SK-N-SH treated with all-trans-retinoic acid at 6 μM for 48 hours (cell line): Measurements from ENCODE around the gene VMAC.

Experiments used
- ATAC-seq: fragments of 200-7000 bp; cut with Tn5 transposase; 3 replicates; pipeline ENCODE4 v1.9.1; 2020; ENCODE audit warnings: mild to moderate bottlenecking, moderate library complexity
- BACH2 ChIP-seq: fragments of 250-450 bp; sonication (Bioruptor Pico); IDR thresholded peaks from 2 replicates; pipeline ENCODE4 v1.9.0; 2021; ENCODE audit warnings: mild to moderate bottlenecking, borderline replicate concordance
- CSDC2 ChIP-seq: fragments of 250-450 bp; sonication (Bioruptor Pico); IDR thresholded peaks from 2 replicates; pipeline ENCODE4 v1.5.0; 2020; ENCODE audit warnings: mild to moderate bottlenecking, moderate library complexity
- ESRRG ChIP-seq: fragments of 250-450 bp; sonication (Bioruptor Pico); IDR thresholded peaks from 2 replicates; pipeline ENCODE4 v1.6.1; 2021; ENCODE audit warnings: mild to moderate bottlenecking
- ISL1 ChIP-seq: fragments of 250-450 bp; sonication (Bioruptor Pico); IDR thresholded peaks from 2 replicates; pipeline ENCODE4 v2.1.2; 2022; ENCODE audit warnings: mild to moderate bottlenecking, moderate library complexity
- RARB ChIP-seq: fragments of 250-450 bp; sonication (Bioruptor Pico); IDR thresholded peaks from 2 replicates; pipeline ENCODE4 v1.8.0; 2021; ENCODE audit warnings: mild to moderate bottlenecking, moderate library complexity
- SNAI2 ChIP-seq: fragments of 250-450 bp; sonication (Bioruptor Pico); IDR thresholded peaks from 2 replicates; pipeline ENCODE4 v1.5.0; 2020; ENCODE audit warnings: mild to moderate bottlenecking, moderate library complexity
- TCF4 ChIP-seq: fragments of 250-450 bp; sonication (Bioruptor Pico); IDR thresholded peaks from 2 replicates; pipeline ENCODE4 v1.8.0; 2021; ENCODE audit warnings: mild to moderate bottlenecking, moderate library complexity, borderline replicate concordance
- TOX ChIP-seq: fragments of 250-450 bp; sonication (Bioruptor Pico); IDR thresholded peaks from 2 replicates; pipeline ENCODE4 v1.8.0; 2021; ENCODE audit warnings: mild to moderate bottlenecking, moderate library complexity, borderline replicate concordance
- ZC3H10 ChIP-seq: fragments of 250-450 bp; sonication (Bioruptor Pico); IDR thresholded peaks from 2 replicates; pipeline ENCODE4 v1.5.1; 2021; ENCODE audit warnings: mild to moderate bottlenecking, moderate library complexity
- ZFP3 ChIP-seq: fragments of 250-450 bp; sonication (Bioruptor Pico); IDR thresholded peaks from 2 replicates; pipeline ENCODE4 v1.5.0; 2020; ENCODE audit warnings: mild to moderate bottlenecking, moderate library complexity
- ZFP30 ChIP-seq: fragments of 450-650 bp; formaldehyde crosslinking; IDR thresholded peaks from 2 replicates; pipeline ENCODE4 v1.5.0; 2022; ENCODE audit warnings: mild to moderate bottlenecking, moderate library complexity
- ZNF565 ChIP-seq: fragments of 450-650 bp; formaldehyde crosslinking; conservative IDR thresholded peaks from 2 replicates; pipeline ENCODE4 v1.5.0; 2020; ENCODE audit warnings: low read depth, mild to moderate bottlenecking, moderate library complexity
- ZNF70 ChIP-seq: fragments of 450-650 bp; formaldehyde crosslinking; IDR thresholded peaks from 2 replicates; pipeline ENCODE4 v1.5.0; 2020; ENCODE audit warnings: mild to moderate bottlenecking, moderate library complexity
- ZNF8 ChIP-seq: fragments of 450-650 bp; formaldehyde crosslinking; IDR thresholded peaks from 2 replicates; pipeline ENCODE4 v1.5.0; 2020; ENCODE audit warnings: mild to moderate bottlenecking, moderate library complexity
- TF ChIP-seq, protein P1 (sequence below): fragments of 250-450 bp; sonication (Bioruptor Pico); IDR thresholded peaks from 2 replicates; pipeline ENCODE4 v1.5.1; 2020; ENCODE audit warnings: low read depth, mild to moderate bottlenecking, moderate library complexity
- TF ChIP-seq, protein P2 (sequence below): fragments of 250-450 bp; sonication (Bioruptor Pico); IDR thresholded peaks from 2 replicates; pipeline ENCODE4 v1.5.0; 2020; ENCODE audit warnings: mild to moderate bottlenecking, moderate library complexity
- TF ChIP-seq, protein P3 (sequence below): fragments of 250-450 bp; sonication (Bioruptor Pico); IDR thresholded peaks from 2 replicates; pipeline ENCODE4 v1.8.0; 2020; ENCODE audit warnings: mild to moderate bottlenecking, moderate library complexity, borderline replicate concordance
- TF ChIP-seq, protein P4 (sequence below): fragments of 250-450 bp; sonication (Bioruptor Pico); IDR thresholded peaks from 2 replicates; pipeline ENCODE4 v1.5.1; 2021; ENCODE audit warnings: mild to moderate bottlenecking, moderate library complexity

VMAC gene

DNA sequence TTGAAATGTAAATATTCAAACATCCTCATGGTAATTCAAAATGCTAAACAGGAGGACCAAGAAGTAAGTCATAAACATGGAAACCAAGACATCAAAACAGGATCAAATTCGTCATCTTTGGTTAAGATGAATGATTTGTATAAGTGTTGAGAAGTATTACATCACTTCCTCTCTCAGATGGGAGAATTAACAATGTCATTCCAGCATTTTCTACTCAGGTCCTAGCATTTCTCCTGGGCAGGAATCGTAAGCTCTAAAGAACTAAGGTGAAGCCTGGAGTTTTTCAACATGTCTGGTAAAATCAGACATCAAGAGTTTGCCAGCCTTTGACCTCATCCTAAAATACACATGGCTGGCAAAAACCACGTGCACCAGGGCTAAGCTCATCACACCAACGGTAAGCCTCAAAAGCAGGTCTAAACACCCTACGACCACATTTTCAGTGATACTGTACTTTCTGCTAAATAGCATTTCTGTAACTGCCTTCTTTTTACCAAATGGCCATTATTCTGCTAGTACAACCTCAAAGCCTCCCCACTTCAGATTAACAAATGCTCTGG is 48.4 kb downstream of the VMAC start (continued):
- TF ChIP-seq, protein P1, sequence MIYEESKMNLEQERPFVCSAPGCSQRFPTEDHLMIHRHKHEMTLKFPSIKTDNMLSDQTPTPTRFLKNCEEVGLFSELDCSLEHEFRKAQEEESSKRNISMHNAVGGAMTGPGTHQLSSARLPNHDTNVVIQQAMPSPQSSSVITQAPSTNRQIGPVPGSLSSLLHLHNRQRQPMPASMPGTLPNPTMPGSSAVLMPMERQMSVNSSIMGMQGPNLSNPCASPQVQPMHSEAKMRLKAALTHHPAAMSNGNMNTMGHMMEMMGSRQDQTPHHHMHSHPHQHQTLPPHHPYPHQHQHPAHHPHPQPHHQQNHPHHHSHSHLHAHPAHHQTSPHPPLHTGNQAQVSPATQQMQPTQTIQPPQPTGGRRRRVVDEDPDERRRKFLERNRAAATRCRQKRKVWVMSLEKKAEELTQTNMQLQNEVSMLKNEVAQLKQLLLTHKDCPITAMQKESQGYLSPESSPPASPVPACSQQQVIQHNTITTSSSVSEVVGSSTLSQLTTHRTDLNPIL (CRISPR knock-in tag) = no peak

DNA sequence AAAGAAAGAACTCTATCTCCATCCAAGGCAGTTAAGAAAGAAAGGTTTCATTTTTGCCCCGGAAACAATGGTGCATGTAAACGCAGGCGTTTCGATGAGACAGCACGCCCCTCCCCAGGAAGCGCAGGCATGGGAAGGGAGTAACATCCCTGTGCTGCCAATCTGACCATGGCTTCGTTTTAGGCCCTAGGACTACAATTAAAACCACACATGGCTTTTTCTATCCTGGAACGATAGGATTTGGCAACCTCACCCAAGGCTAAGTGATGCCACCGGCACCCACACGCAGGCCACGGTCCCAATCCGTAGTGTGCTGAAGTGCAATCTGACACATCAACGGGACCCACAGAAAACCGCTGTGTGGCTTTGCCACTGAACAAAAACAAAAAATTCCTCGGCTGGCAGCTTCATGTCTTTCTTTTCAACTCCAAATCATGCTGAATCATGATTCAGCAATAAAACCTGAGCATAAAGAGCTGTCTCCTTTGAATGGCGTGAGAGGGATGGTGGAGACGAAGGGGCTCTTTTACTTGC is 49.1 kb downstream of the VMAC start:
- ATAC-seq = no peak
- no peak for TF ChIP-seq ZNF565
- no peak for TF ChIP-seq ZFP3 (CRISPR knock-in tag)
- TF ChIP-seq, protein P1 (CRISPR knock-in tag) = no peak
- no peak for TF ChIP-seq ZNF70 (CRISPR knock-in tag)
- no peak for TF ChIP-seq ZNF8 (CRISPR knock-in tag)
- TF ChIP-seq ZFP30 (CRISPR knock-in tag) = no peak
- TF ChIP-seq, protein P2, sequence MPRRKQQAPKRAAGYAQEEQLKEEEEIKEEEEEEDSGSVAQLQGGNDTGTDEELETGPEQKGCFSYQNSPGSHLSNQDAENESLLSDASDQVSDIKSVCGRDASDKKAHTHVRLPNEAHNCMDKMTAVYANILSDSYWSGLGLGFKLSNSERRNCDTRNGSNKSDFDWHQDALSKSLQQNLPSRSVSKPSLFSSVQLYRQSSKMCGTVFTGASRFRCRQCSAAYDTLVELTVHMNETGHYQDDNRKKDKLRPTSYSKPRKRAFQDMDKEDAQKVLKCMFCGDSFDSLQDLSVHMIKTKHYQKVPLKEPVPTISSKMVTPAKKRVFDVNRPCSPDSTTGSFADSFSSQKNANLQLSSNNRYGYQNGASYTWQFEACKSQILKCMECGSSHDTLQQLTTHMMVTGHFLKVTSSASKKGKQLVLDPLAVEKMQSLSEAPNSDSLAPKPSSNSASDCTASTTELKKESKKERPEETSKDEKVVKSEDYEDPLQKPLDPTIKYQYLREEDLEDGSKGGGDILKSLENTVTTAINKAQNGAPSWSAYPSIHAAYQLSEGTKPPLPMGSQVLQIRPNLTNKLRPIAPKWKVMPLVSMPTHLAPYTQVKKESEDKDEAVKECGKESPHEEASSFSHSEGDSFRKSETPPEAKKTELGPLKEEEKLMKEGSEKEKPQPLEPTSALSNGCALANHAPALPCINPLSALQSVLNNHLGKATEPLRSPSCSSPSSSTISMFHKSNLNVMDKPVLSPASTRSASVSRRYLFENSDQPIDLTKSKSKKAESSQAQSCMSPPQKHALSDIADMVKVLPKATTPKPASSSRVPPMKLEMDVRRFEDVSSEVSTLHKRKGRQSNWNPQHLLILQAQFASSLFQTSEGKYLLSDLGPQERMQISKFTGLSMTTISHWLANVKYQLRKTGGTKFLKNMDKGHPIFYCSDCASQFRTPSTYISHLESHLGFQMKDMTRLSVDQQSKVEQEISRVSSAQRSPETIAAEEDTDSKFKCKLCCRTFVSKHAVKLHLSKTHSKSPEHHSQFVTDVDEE (CRISPR knock-in tag) = no peak
- TF ChIP-seq, protein P3, sequence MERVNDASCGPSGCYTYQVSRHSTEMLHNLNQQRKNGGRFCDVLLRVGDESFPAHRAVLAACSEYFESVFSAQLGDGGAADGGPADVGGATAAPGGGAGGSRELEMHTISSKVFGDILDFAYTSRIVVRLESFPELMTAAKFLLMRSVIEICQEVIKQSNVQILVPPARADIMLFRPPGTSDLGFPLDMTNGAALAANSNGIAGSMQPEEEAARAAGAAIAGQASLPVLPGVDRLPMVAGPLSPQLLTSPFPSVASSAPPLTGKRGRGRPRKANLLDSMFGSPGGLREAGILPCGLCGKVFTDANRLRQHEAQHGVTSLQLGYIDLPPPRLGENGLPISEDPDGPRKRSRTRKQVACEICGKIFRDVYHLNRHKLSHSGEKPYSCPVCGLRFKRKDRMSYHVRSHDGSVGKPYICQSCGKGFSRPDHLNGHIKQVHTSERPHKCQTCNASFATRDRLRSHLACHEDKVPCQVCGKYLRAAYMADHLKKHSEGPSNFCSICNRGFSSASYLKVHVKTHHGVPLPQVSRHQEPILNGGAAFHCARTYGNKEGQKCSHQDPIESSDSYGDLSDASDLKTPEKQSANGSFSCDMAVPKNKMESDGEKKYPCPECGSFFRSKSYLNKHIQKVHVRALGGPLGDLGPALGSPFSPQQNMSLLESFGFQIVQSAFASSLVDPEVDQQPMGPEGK (CRISPR knock-in tag) = no peak
- no peak for TF ChIP-seq TOX (CRISPR knock-in tag)
- no peak for TF ChIP-seq TCF4

DNA sequence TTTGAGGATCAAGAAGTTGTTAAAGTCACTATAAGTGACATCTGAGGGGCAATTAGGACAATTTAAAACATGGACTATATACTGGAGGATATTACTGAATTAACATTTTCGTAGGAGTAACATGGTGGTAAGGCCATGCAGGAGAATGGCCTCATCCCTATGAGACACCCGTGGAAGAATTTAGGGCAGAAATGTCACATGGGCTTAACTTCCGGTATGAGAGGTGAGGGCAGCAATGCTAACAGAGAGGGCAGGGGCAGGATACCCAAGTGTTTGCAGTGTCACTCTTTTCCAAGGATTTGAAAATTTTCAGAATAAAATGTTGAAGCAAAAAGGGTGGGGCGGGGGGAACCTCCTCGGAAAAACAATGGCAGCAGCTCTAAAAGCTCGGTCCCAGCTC is 49.6 kb downstream of the VMAC start:
- ATAC-seq = no peak
- no peak for TF ChIP-seq ISL1
- TF ChIP-seq, protein P1 (CRISPR knock-in tag) = no peak
- TF ChIP-seq CSDC2 (CRISPR knock-in tag) = no peak
- no peak for TF ChIP-seq ZNF8 (CRISPR knock-in tag)
- TF ChIP-seq RARB (CRISPR knock-in tag) = no peak
- TF ChIP-seq ZFP30 (CRISPR knock-in tag) = no peak
- TF ChIP-seq BACH2 (CRISPR knock-in tag) = no peak
- no peak for TF ChIP-seq TOX (CRISPR knock-in tag)
- no peak for TF ChIP-seq ZFP3 (CRISPR knock-in tag)
- TF ChIP-seq, protein P4, sequence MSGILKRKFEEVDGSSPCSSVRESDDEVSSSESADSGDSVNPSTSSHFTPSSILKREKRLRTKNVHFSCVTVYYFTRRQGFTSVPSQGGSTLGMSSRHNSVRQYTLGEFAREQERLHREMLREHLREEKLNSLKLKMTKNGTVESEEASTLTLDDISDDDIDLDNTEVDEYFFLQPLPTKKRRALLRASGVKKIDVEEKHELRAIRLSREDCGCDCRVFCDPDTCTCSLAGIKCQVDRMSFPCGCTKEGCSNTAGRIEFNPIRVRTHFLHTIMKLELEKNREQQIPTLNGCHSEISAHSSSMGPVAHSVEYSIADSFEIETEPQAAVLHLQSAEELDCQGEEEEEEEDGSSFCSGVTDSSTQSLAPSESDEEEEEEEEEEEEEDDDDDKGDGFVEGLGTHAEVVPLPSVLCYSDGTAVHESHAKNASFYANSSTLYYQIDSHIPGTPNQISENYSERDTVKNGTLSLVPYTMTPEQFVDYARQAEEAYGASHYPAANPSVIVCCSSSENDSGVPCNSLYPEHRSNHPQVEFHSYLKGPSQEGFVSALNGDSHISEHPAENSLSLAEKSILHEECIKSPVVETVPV (CRISPR knock-in tag) = no peak
- TF ChIP-seq SNAI2 (CRISPR knock-in tag) = no peak
- TF ChIP-seq, protein P3 (CRISPR knock-in tag) = no peak
- TF ChIP-seq ESRRG (CRISPR knock-in tag) = no peak
- no peak for TF ChIP-seq ZC3H10 (CRISPR knock-in tag)
